ENCODE measurements around the gene TPGS2.

Gene TPGS2

DNA sequence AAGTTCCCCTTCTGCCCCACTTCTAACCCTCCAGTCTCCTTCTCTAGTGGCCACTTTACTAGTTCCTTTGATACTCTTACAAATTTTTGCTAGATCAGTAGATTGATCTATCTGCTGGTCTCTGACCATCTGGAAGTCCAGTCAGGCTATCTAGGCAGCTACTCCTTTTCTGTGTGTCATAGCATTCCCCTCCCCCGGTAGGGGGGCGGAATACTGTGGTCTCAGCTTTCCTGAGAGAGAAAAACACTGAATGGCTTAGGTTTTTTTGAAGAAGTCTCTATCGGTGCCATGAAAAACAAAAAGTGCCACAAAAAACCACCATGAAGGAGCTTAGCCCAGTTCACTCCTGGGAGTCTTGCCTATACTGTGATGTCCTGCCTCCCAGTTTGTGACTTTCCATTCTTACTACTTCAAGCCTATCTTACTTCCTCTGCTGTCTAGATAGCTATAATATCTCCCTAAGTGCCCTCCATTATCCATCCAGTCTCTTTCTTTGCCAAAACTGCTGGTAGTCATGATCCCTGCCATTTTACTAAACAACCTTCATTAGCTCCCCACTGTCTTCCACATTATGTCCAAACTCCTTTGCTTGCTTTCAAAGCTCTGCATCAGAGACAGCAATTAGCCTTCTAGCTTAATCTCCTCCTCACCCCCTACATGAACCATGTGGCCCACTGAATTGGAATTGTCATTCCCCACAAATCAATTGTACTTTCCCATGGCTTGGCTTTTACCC is 29.9 kb downstream of the TPGS2 start:
- Histone ChIP-seq H3K27me3 (ENCODE audit: control insufficient read depth, insufficient read depth, low read length) (no peaks in the 10 kb centered on the region), H3K4me1 (ENCODE audit: control insufficient read depth, insufficient read depth, low read length) (no peaks in the 10 kb centered on the region), H3K4me3 (ENCODE audit: low read length) (no peak overlapping the region), H3K9ac (ENCODE audit: low read length) (no peak overlapping the region), H3K9me3 (ENCODE audit: control insufficient read depth, low read length) (no peaks in the 10 kb centered on the region), H3K36me3 (ENCODE audit: control insufficient read depth, insufficient read depth, low read length) (peaks cover 5% of the 10 kb centered on the region)

DNA sequence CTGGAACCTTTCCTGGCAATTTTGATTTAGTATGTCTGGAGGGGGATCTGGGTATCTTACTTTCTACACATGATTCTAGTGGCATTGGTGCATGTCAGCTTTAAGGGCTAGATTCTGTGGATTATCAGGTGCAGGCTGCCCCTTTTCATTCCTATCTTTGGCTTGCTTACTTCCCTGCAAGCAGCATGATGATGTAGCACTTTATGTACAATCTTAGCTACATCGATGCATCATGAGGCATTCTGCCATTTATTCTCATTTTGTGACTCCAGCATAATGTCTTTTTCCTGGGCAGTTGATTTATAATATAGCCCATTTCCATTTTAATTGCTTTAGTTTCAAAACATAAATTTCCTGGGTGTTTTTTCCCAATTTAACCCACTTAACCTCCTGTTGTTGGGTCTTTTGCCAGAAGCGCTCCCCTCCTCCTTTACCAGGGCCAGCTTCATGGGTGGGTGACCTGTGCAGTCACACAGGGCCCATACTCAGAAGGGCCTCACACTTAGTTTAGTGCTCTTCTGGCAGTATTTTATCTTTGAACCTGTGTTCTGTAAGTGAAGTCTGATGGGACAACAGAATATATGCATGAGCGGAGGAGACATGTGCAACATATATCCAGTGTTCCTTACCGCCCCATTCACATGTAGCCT is 36.0 kb downstream of the TPGS2 start:
- Histone ChIP-seq H3K4me1 (ENCODE audit: control insufficient read depth, insufficient read depth, low read length) (no peaks in the 10 kb centered on the region), H3K9ac (ENCODE audit: low read length) (no peak overlapping the region), H3K36me3 (ENCODE audit: control insufficient read depth, insufficient read depth, low read length) (peaks cover 3% of the 10 kb centered on the region), H3K4me3 (ENCODE audit: low read length) (no peak overlapping the region), H3K27me3 (ENCODE audit: control insufficient read depth, insufficient read depth, low read length) (no peaks in the 10 kb centered on the region), H3K9me3 (ENCODE audit: control insufficient read depth, low read length) (no peaks in the 10 kb centered on the region)

DNA sequence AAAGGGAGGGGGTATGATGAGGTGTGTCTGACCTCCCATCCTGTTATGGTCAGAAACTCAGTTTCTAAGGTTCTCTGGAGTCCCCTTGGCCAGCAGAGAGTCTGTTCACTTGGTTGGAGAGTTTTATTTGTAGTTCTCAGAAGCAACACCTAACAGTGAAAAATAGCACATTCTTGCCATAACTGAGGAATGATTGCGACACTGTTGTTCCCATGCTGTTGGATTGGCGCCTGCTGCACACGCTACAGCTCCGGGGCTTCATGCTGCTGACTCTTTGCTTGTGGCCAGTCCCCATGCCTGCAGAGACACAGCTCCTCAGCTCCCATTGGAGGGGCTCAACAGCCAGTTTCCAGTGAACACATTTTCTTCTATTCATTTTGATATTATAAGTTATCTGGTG is 42.1 kb downstream of the TPGS2 start:
- no peaks in the 10 kb centered on the region for H3K36me3 ChIP-seq (ENCODE audit: control insufficient read depth, insufficient read depth, low read length)
- H3K27me3 ChIP-seq (ENCODE audit: control insufficient read depth, insufficient read depth, low read length) = no peaks in the 10 kb centered on the region
- no peak overlapping the region for H3K9ac ChIP-seq (ENCODE audit: low read length)
- no peaks in the 10 kb centered on the region for H3K4me1 ChIP-seq (ENCODE audit: control insufficient read depth, insufficient read depth, low read length)
- H3K9me3 ChIP-seq (ENCODE audit: control insufficient read depth, low read length) = no peaks in the 10 kb centered on the region
- H3K4me3 ChIP-seq (ENCODE audit: low read length) = no peak overlapping the region

DNA sequence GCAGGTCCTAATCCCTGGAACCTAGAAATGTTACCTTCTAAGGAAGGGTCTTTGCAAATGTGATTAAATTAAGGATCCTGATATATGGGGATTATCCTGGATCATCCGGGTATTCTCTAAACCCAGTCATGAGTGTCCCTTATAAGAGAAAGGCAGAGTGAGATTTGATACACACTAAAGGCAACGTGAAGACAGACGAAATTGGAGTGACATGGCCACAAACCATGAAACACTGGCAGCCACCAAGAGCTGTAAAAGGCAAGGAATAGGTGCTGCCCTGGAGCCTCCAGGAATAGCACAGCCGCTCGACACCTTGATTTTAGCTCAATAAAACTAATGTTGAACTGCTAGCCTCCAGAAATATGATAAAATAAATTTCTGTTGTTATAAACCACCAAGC is 45.0 kb downstream of the TPGS2 start:
- Histone ChIP-seq H3K36me3 (ENCODE audit: control insufficient read depth, insufficient read depth, low read length) (no peaks in the 10 kb centered on the region), H3K9ac (ENCODE audit: low read length) (no peak overlapping the region), H3K4me1 (ENCODE audit: control insufficient read depth, insufficient read depth, low read length) (no peaks in the 10 kb centered on the region), H3K27me3 (ENCODE audit: control insufficient read depth, insufficient read depth, low read length) (no peaks in the 10 kb centered on the region), H3K9me3 (ENCODE audit: control insufficient read depth, low read length) (no peaks in the 10 kb centered on the region), H3K4me3 (ENCODE audit: low read length) (no peak overlapping the region)

DNA sequence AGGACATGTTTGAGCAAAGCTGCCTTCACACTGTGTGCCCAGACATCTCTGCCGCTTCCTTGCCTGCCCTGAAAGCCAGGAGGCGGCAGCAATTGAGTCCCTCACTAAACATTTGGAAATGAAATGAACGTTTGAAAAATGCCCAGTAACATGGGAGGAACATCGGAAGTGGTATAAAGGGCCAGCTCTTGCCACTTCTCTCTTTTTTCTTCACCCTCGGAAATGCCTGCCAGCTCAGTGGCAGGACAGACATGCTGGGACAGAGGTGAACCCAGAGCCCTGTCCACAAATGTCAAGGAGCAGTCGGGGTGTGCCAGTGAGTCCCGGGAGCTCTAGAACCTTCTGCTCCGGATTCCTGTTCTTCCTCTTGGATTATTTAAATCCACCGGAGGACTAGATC is 46.1 kb downstream of the TPGS2 start:
- Histone ChIP-seq H3K4me1 (ENCODE audit: control insufficient read depth, insufficient read depth, low read length) (no peaks in the 10 kb centered on the region), H3K4me3 (ENCODE audit: low read length) (no peak overlapping the region), H3K9ac (ENCODE audit: low read length) (no peak overlapping the region), H3K36me3 (ENCODE audit: control insufficient read depth, insufficient read depth, low read length) (no peaks in the 10 kb centered on the region), H3K9me3 (ENCODE audit: control insufficient read depth, low read length) (no peaks in the 10 kb centered on the region), H3K27me3 (ENCODE audit: control insufficient read depth, insufficient read depth, low read length) (no peaks in the 10 kb centered on the region)

DNA sequence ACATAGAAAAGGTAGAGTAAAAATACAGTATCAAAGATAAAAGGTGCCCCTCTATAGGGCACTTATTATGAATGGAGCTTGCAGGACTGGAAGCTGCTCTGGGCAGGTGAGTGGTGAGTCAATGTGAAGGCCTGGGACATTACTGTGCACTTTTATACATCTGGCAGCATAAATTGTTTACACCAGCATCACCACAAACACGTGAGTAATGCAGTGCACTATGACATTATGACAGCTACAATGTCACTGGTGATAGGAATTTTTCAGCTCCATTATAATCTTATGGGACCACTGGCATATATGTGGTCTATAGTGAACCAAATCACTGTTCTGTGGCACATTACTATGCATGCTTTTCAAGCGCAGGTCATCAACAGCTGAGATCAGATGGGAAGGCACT is 48.1 kb downstream of the TPGS2 start:
- Histone ChIP-seq H3K27me3 (ENCODE audit: control insufficient read depth, insufficient read depth, low read length) (no peaks in the 10 kb centered on the region), H3K36me3 (ENCODE audit: control insufficient read depth, insufficient read depth, low read length) (no peaks in the 10 kb centered on the region), H3K4me3 (ENCODE audit: low read length) (no peak overlapping the region), H3K4me1 (ENCODE audit: control insufficient read depth, insufficient read depth, low read length) (no peaks in the 10 kb centered on the region), H3K9me3 (ENCODE audit: control insufficient read depth, low read length) (no peaks in the 10 kb centered on the region), H3K9ac (ENCODE audit: low read length) (no peak overlapping the region)

DNA sequence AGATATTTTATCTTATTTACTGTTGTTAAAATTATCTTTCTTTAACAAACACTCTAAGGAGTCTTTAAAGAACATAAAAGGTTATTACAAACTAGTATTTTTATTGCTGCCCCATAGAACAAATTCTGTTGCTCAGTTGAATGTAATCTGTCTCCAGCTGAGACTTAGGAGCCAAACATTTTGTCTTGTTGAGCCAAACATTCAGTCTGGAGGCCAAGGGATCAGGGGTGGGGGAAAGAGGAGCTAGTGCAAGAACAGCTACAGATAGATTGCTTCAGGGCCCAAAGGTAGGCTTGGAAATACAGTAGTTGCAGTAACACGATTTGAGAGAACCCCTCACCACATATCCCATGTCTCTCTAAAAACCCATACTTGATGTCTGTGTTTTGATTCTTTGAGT is 51.2 kb downstream of the TPGS2 start:
- no peak overlapping the region for H3K9ac ChIP-seq (ENCODE audit: low read length)
- no peaks in the 10 kb centered on the region for H3K4me1 ChIP-seq (ENCODE audit: control insufficient read depth, insufficient read depth, low read length)
- no peaks in the 10 kb centered on the region for H3K36me3 ChIP-seq (ENCODE audit: control insufficient read depth, insufficient read depth, low read length)
- H3K27me3 ChIP-seq (ENCODE audit: control insufficient read depth, insufficient read depth, low read length) = no peaks in the 10 kb centered on the region
- H3K9me3 ChIP-seq (ENCODE audit: control insufficient read depth, low read length) = no peaks in the 10 kb centered on the region
- no peak overlapping the region for H3K4me3 ChIP-seq (ENCODE audit: low read length)

DNA sequence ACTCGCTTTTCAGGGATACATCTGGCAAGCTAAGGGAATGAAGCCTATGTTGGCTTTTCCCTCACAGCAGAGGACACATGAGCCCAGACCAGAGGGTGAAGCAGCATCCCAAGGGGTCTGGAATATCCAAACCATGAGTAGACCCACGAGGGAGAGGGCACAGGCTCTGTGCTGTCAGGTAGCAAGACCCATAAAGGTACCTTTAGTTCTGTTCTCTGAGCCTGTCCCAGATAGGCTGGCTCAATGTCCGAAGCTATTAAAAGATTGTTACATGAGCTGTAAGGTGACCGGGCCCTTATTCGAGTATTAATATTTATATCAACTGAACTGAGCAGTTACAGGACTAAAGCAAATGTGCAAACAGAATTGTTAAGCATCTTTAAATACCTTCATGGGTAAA is 52.2 kb downstream of the TPGS2 start:
- H3K4me3 ChIP-seq (ENCODE audit: low read length) = no peak overlapping the region
- no peak overlapping the region for H3K9ac ChIP-seq (ENCODE audit: low read length)

DNA sequence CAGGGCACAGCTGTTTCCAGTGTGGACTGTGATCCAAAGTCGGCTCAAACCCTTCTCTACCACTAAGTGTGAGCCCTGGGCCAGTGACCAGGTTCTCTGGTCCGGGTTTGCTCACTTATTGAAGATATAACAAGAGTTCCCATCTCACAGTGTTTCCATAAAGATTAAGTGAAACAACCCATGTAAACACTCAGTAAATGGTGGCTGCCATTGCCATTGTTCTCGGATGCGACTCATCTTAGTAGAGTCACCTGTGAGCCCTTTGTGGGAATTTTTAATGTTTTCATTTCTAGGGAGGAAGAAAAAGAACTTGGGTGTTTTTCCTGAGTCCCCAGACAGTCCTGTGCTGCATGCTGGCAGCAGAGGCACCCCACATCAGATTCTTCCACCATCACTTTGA is 53.4 kb downstream of the TPGS2 start:
- no peak overlapping the region for H3K4me3 ChIP-seq (ENCODE audit: low read length)
- no peaks in the 10 kb centered on the region for H3K36me3 ChIP-seq (ENCODE audit: control insufficient read depth, insufficient read depth, low read length)
- H3K9ac ChIP-seq (ENCODE audit: low read length) = no peak overlapping the region
- no peaks in the 10 kb centered on the region for H3K4me1 ChIP-seq (ENCODE audit: control insufficient read depth, insufficient read depth, low read length)
- H3K27me3 ChIP-seq (ENCODE audit: control insufficient read depth, insufficient read depth, low read length) = no peaks in the 10 kb centered on the region
- H3K9me3 ChIP-seq (ENCODE audit: control insufficient read depth, low read length) = no peaks in the 10 kb centered on the region

More for the DNA sequence above, 52.2 kb downstream of the TPGS2 start:
- Histone ChIP-seq H3K27me3 (ENCODE audit: control insufficient read depth, insufficient read depth, low read length) (no peaks in the 10 kb centered on the region), H3K9me3 (ENCODE audit: control insufficient read depth, low read length) (no peaks in the 10 kb centered on the region), H3K4me1 (ENCODE audit: control insufficient read depth, insufficient read depth, low read length) (no peaks in the 10 kb centered on the region), H3K36me3 (ENCODE audit: control insufficient read depth, insufficient read depth, low read length) (no peaks in the 10 kb centered on the region)

DNA sequence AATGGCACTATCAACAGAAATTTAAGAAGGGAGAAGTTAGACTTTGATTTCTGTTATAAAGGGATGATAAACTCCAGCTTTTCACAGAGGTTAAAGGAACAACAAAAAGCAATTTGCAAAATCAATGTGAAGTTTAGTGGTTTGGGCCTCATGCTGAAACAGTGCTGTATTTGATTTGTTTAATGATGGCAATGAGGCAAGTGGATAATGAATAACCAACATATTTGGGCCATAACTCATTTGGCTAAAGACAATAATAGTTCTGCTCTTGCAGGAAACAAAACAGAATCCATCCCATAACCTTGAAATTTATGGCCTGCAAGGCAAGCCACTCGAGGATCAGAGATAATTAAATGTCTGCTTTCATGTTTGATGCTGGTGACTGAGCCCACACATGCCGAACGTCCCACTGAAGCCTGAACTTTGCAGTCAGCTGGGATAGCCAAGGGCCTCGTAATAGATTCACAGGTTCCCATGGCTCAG is 56.5 kb downstream of the TPGS2 start:
- Histone ChIP-seq H3K27me3 (ENCODE audit: control insufficient read depth, insufficient read depth, low read length) (no peaks in the 10 kb centered on the region), H3K9me3 (ENCODE audit: control insufficient read depth, low read length) (no peaks in the 10 kb centered on the region), H3K4me3 (ENCODE audit: low read length) (no peak overlapping the region), H3K36me3 (ENCODE audit: control insufficient read depth, insufficient read depth, low read length) (no peaks in the 10 kb centered on the region), H3K9ac (ENCODE audit: low read length) (no peak overlapping the region), H3K4me1 (ENCODE audit: control insufficient read depth, insufficient read depth, low read length) (no peaks in the 10 kb centered on the region)

DNA sequence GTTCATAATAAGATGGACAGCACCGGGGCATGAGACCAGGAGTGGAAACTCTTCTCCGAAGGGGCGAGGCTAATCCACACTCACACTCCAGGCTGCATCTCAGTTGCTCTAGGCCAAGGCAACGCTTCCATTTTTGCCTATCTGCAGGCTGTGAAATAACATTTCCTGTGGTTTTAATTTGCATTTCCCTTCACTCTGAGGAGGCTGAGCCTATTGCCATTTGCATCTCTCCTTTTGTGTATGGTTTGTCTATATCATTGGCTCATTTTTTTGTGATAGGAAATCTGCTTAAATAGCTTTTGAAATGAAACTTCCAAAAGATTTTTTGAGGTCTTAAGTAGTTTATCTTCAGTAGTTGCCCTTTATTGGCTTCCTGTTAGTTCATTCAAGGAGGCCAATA is 57.6 kb downstream of the TPGS2 start:
- Histone ChIP-seq H3K9me3 (ENCODE audit: control insufficient read depth, low read length) (no peaks in the 10 kb centered on the region), H3K4me3 (ENCODE audit: low read length) (no peak overlapping the region), H3K36me3 (ENCODE audit: control insufficient read depth, insufficient read depth, low read length) (no peaks in the 10 kb centered on the region), H3K27me3 (ENCODE audit: control insufficient read depth, insufficient read depth, low read length) (no peaks in the 10 kb centered on the region), H3K9ac (ENCODE audit: low read length) (no peak overlapping the region), H3K4me1 (ENCODE audit: control insufficient read depth, insufficient read depth, low read length) (no peaks in the 10 kb centered on the region)

DNA sequence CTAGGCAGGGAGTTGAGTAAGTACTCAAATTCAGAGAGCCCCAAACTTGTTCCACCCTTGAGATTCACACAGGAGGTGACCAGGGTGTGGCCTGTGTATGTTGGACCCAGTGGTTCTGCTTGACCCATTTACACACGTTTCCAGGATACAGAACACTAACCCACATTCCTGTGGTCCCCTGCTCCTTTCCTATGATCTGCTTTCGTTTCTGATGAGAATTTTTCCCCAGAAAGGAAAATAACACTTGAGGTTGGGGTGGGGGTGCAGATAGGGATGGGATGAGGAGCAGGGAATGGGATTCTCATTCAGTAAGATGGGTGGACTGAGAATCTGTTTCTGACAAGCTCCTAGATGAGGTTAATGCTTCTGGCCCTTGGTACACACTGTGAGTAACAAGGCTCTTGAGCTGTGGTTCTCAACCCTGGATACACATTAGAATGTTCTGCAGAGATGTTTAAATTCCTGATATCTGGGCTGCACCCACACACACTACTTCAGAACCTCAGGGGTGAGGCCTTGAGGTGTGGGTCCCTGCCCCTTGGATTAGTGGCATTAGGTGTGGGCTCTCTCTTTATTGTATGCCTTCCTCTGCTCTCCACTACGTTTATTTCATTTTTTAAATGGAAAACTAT is 58.4 kb downstream of the TPGS2 start:
- H3K9me3 ChIP-seq (ENCODE audit: control insufficient read depth, low read length) = no peaks in the 10 kb centered on the region
- H3K27me3 ChIP-seq (ENCODE audit: control insufficient read depth, insufficient read depth, low read length) = no peaks in the 10 kb centered on the region
- H3K9ac ChIP-seq (ENCODE audit: low read length) = no peak overlapping the region
- no peaks in the 10 kb centered on the region for H3K4me1 ChIP-seq (ENCODE audit: control insufficient read depth, insufficient read depth, low read length)
- H3K36me3 ChIP-seq (ENCODE audit: control insufficient read depth, insufficient read depth, low read length) = no peaks in the 10 kb centered on the region
- no peak overlapping the region for H3K4me3 ChIP-seq (ENCODE audit: low read length)

Data from mucosa of stomach (tissue), 1 donor.